Measurements from ENCODE around the gene KIF1A.

The KIF1A gene

GRCh38 chr2:240818293-240819125 is 1.5 kb downstream of the KIF1A start:
- H3K79me2 ChIP-seq (ENCODE audit: low read length) = no peaks in the 10 kb centered on the region
- no peak overlapping the region for H3K9ac ChIP-seq (ENCODE audit: low read length)
- H3K4me1 ChIP-seq (ENCODE audit: low read length) = no peaks in the 10 kb centered on the region
- H3K27ac ChIP-seq (ENCODE audit: low read length) = no peak overlapping the region
- no peaks in the 10 kb centered on the region for H3K9me2 ChIP-seq (replicated peaks; ENCODE audit: insufficient read depth, low read length)
- H3K36me3 ChIP-seq (replicated peaks; ENCODE audit: insufficient read depth, low read length) = no peaks in the 10 kb centered on the region
- H4K20me1 ChIP-seq (ENCODE audit: insufficient read depth, low read length) = no peaks in the 10 kb centered on the region
- no peaks in the 10 kb centered on the region for H3K9me3 ChIP-seq (replicated peaks; ENCODE audit: insufficient read depth, low read length)
- no peak for DNase-seq
- peaks cover 42% of the 10 kb centered on the region for H3K27me3 ChIP-seq (replicated peaks; ENCODE audit: insufficient read depth, low read length)
- TF ChIP-seq CTCF (IDR thresholded peaks at IDR 0.05; ENCODE audit: low read length) (no peak), EZH2 (optimal IDR thresholded peaks at IDR 0.05; ENCODE audit: low read depth, low read length) (no peak)
- H3K4me2 ChIP-seq (ENCODE audit: low read depth, low read length) = no peak overlapping the region
- H3K4me3 ChIP-seq (ENCODE audit: low read length) = no peak overlapping the region
- no peaks in the 10 kb centered on the region for H3F3A ChIP-seq (ENCODE audit: insufficient read depth, low read length)
- no peak overlapping the region for H2AFZ ChIP-seq (ENCODE audit: low read length)

GRCh38 chr2:240817496-240818292 is 2.3 kb downstream of the KIF1A start:
- no peaks in the 10 kb centered on the region for H4K20me1 ChIP-seq (ENCODE audit: insufficient read depth, low read length)
- peaks cover 41% of the 10 kb centered on the region for H3K27me3 ChIP-seq (replicated peaks; ENCODE audit: insufficient read depth, low read length)
- no peak for DNase-seq
- TF ChIP-seq EZH2phosphoT487 (IDR thresholded peaks at IDR 0.05; ENCODE audit: low read length) (no peak), EZH2 (optimal IDR thresholded peaks at IDR 0.05; ENCODE audit: low read depth, low read length) (no peak), CTCF (IDR thresholded peaks at IDR 0.05; ENCODE audit: low read length) (no peak)
- H3F3A ChIP-seq (ENCODE audit: insufficient read depth, low read length) = no peaks in the 10 kb centered on the region
- no peak overlapping the region for H3K9ac ChIP-seq (ENCODE audit: low read length)
- no peaks in the 10 kb centered on the region for H3K9me3 ChIP-seq (replicated peaks; ENCODE audit: insufficient read depth, low read length)
- H3K79me2 ChIP-seq (ENCODE audit: low read length) = no peaks in the 10 kb centered on the region
- no peak overlapping the region for H2AFZ ChIP-seq (ENCODE audit: low read length)
- H3K36me3 ChIP-seq (replicated peaks; ENCODE audit: insufficient read depth, low read length) = no peaks in the 10 kb centered on the region
- H3K4me1 ChIP-seq (ENCODE audit: low read length) = no peaks in the 10 kb centered on the region
- no peak overlapping the region for H3K4me2 ChIP-seq (ENCODE audit: low read depth, low read length)
- H3K4me3 ChIP-seq (ENCODE audit: low read length) = no peak overlapping the region
- no peak overlapping the region for H3K27ac ChIP-seq (ENCODE audit: low read length)
- no peaks in the 10 kb centered on the region for H3K9me2 ChIP-seq (replicated peaks; ENCODE audit: insufficient read depth, low read length)

- Histone ChIP-seq H3K79me2 (ENCODE audit: low read length) (no peaks in the 10 kb centered on the region), H3K9ac (ENCODE audit: low read length) (no peak overlapping the region), H3K4me2 (ENCODE audit: low read depth, low read length) (no peak overlapping the region), H4K20me1 (ENCODE audit: insufficient read depth, low read length) (no peaks in the 10 kb centered on the region), H3K4me3 (ENCODE audit: low read length) (no peak overlapping the region), H3F3A (ENCODE audit: insufficient read depth, low read length) (no peaks in the 10 kb centered on the region), H3K9me3 (replicated peaks; ENCODE audit: insufficient read depth, low read length) (no peaks in the 10 kb centered on the region), H3K4me1 (ENCODE audit: low read length) (no peaks in the 10 kb centered on the region), H3K9me2 (replicated peaks; ENCODE audit: insufficient read depth, low read length) (no peaks in the 10 kb centered on the region), H3K36me3 (replicated peaks; ENCODE audit: insufficient read depth, low read length) (no peaks in the 10 kb centered on the region), H3K27ac (ENCODE audit: low read length) (no peak overlapping the region), H2AFZ (ENCODE audit: low read length) (no peak overlapping the region), H3K27me3 (replicated peaks; ENCODE audit: insufficient read depth, low read length) (peaks cover 41% of the 10 kb centered on the region)
- no peak for TF ChIP-seq EZH2phosphoT487 (IDR thresholded peaks at IDR 0.05; ENCODE audit: low read length)
- no peak for TF ChIP-seq EZH2 (optimal IDR thresholded peaks at IDR 0.05; ENCODE audit: low read depth, low read length)
- TF ChIP-seq CTCF (IDR thresholded peaks at IDR 0.05; ENCODE audit: low read length) = no peak
- DNase-seq = no peak
Observed at GRCh38 chr2:240816584-240817495, 3.2 kb downstream of the KIF1A start.

Data from MM.1S (cell line).